SU-DHL-6 (cell line): ENCODE results near the gene NR2E3.

Source experiments
- CTCF ChIP-seq: fragments of 200-600 bp; sonication (generic); IDR thresholded peaks from one replicate; pipeline ENCODE4 v1.5.1; 2017; ENCODE audit warnings: antibody characterized with exemption, mild to moderate bottlenecking, low read length, moderate library complexity; ENCODE audit not compliant: insufficient read depth, poor library complexity, severe bottlenecking
- EZH2phosphoT487 ChIP-seq: fragments of 200-600 bp; sonication (generic), shearing (Covaris generic); conservative IDR thresholded peaks from 2 replicates; pipeline ENCODE4 v1.6.1; 2018; ENCODE audit warnings: mild to moderate bottlenecking, antibody characterized with exemption, low read length, moderate library complexity, mixed read lengths

GRCh38 chr15:71853543-71853942 is 43.2 kb downstream of the NR2E3 start:
- TF ChIP-seq CTCF (no peak), EZH2phosphoT487 (no peak)
